KMS-11 (cell line): Measurements from ENCODE around the gene CSNK2A1.

Source experiments
- H2AFZ ChIP-seq: fragments of 200-600 bp; sonication (generic); 2 replicates; pipeline ENCODE4 v1.6.1; 2016; ENCODE audit warnings: antibody characterized with exemption, mixed run types, low read depth
- H3K27ac ChIP-seq: fragments of 200-600 bp; sonication (generic); 2 replicates; pipeline ENCODE4 v1.6.1; 2016; ENCODE audit warnings: mild to moderate bottlenecking, mixed run types
- H3K27me3 ChIP-seq: fragments of 200-600 bp; sonication (generic); 2 replicates; pipeline ENCODE4 v1.6.1; 2017; ENCODE audit warnings: mild to moderate bottlenecking, low read depth, mixed run types, moderate library complexity; ENCODE audit not compliant: insufficient read depth
- H3K36me3 ChIP-seq: fragments of 200-600 bp; sonication (generic); 2 replicates; pipeline ENCODE4 v1.6.1; 2017; ENCODE audit warnings: mild to moderate bottlenecking, mixed run types; ENCODE audit not compliant: insufficient read depth
- H3K4me1 ChIP-seq: fragments of 200-600 bp; sonication (generic); 2 replicates; pipeline ENCODE4 v1.6.1; 2016; ENCODE audit warnings: mild to moderate bottlenecking, low read depth, mixed run types; ENCODE audit not compliant: poor library complexity, severe bottlenecking
- H3K4me2 ChIP-seq: fragments of 200-600 bp; sonication (generic); 2 replicates; pipeline ENCODE4 v1.7.0; 2016; ENCODE audit warnings: mild to moderate bottlenecking, mixed run types
- H3K4me3 ChIP-seq: fragments of 200-600 bp; sonication (generic); IDR thresholded peaks from 2 replicates; pipeline ENCODE4 v1.6.1; 2017; ENCODE audit warnings: low read depth, low read length, mixed read lengths; ENCODE audit not compliant: insufficient read depth
- H3K79me2 ChIP-seq: fragments of 200-600 bp; sonication (generic); 2 replicates; pipeline ENCODE4 v1.6.1; 2016; ENCODE audit warnings: low read depth, mixed run types; ENCODE audit not compliant: insufficient read depth
- H3K9ac ChIP-seq: fragments of 200-600 bp; sonication (generic); 2 replicates; pipeline ENCODE4 v1.6.1; 2016; ENCODE audit warnings: mild to moderate bottlenecking, mixed run types
- H4K20me1 ChIP-seq: fragments of 200-600 bp; sonication (generic); 2 replicates; pipeline ENCODE4 v1.6.1; 2016; ENCODE audit warnings: mild to moderate bottlenecking, mixed run types; ENCODE audit not compliant: insufficient read depth
- CTCF ChIP-seq: fragments of 200-600 bp; sonication (generic); conservative IDR thresholded peaks from 2 replicates; pipeline ENCODE4 v1.6.1; 2017; ENCODE audit warnings: low read depth, mild to moderate bottlenecking, antibody characterized with exemption, low read length, moderate library complexity, mixed read lengths

The CSNK2A1 gene

GRCh38 chr20:496126-496696 is 47.4 kb downstream of the CSNK2A1 start:
- no peaks in the 10 kb centered on the region for H3K79me2 ChIP-seq
- no peak overlapping the region for H3K4me2 ChIP-seq
- H3K9ac ChIP-seq, result no peak overlapping the region
- TF ChIP-seq CTCF, result no peak
- H3K4me1 ChIP-seq, result no peaks in the 10 kb centered on the region
- no peak overlapping the region for H2AFZ ChIP-seq
- no peak overlapping the region for H3K4me3 ChIP-seq
- no peaks in the 10 kb centered on the region; the same call in 1 of the 2 replicates for H3K36me3 ChIP-seq
- no peaks in the 10 kb centered on the region for H4K20me1 ChIP-seq
- no peaks in the 10 kb centered on the region for H3K27me3 ChIP-seq
- H3K27ac ChIP-seq, result no peak overlapping the region

GRCh38 chr20:492159-492558 is 51.4 kb downstream of the CSNK2A1 start:
- Histone ChIP-seq H3K9ac (no peak overlapping the region), H3K4me1 (no peaks in the 10 kb centered on the region), H3K27ac (no peak overlapping the region), H2AFZ (no peak overlapping the region), H3K36me3 (peaks cover 4% of the 10 kb centered on the region; the same call in 1 of the 2 replicates), H3K27me3 (no peaks in the 10 kb centered on the region), H3K4me2 (no peak overlapping the region), H3K4me3 (no peak overlapping the region), H4K20me1 (no peaks in the 10 kb centered on the region), H3K79me2 (no peaks in the 10 kb centered on the region)
- TF ChIP-seq CTCF, result no peak

GRCh38 chr20:487655-488054 is 55.9 kb downstream of the CSNK2A1 start:
- Histone ChIP-seq H3K9ac (no peak overlapping the region), H3K4me3 (no peak overlapping the region), H4K20me1 (no peaks in the 10 kb centered on the region), H3K27ac (no peak overlapping the region), H3K27me3 (no peaks in the 10 kb centered on the region), H3K79me2 (no peaks in the 10 kb centered on the region), H2AFZ (no peak overlapping the region), H3K36me3 (peaks cover 4% of the 10 kb centered on the region; the same call in 1 of the 2 replicates), H3K4me2 (no peak overlapping the region), H3K4me1 (no peaks in the 10 kb centered on the region)
- TF ChIP-seq CTCF, result no peak

GRCh38 chr20:483815-484644 is 59.6 kb downstream of the CSNK2A1 start:
- Histone ChIP-seq H2AFZ (no peak overlapping the region), H3K36me3 (peaks cover 4% of the 10 kb centered on the region; the same call in 1 of the 2 replicates), H3K4me3 (no peak overlapping the region), H3K9ac (no peak overlapping the region), H4K20me1 (no peaks in the 10 kb centered on the region), H3K27ac (no peak overlapping the region), H3K4me2 (no peak overlapping the region), H3K4me1 (no peaks in the 10 kb centered on the region), H3K79me2 (no peaks in the 10 kb centered on the region), H3K27me3 (no peaks in the 10 kb centered on the region)
- no peak for TF ChIP-seq CTCF
